Thyroid gland (tissue), 4 donors: ENCODE measurements around the gene SLC7A1.

ENCODE experiments used
- POLR2A ChIP-seq, 2 donors: fragments of 450-650 bp; IDR thresholded peaks; one replicate each; pipeline ENCODE4 v1.6.1; 2017; ENCODE audit warnings: antibody characterized with exemption in 2 of 2, mild to moderate bottlenecking in 2 of 2, moderate library complexity in 1 of 2
- TF ChIP-seq, protein P1 (sequence below), 6 experiments: fragments of 200-600 bp in 3 of 6; fragments of 450-650 bp in 3 of 6; sonication (generic) in 3 of 6; IDR thresholded peaks; one replicate each; pipeline ENCODE4 v1.5.1; 2016 to 2019; ENCODE audit warnings: antibody characterized with exemption in 6 of 6, mild to moderate bottlenecking in 2 of 6, inconsistent platforms in 1 of 6, moderate library complexity in 1 of 6

DNA sequence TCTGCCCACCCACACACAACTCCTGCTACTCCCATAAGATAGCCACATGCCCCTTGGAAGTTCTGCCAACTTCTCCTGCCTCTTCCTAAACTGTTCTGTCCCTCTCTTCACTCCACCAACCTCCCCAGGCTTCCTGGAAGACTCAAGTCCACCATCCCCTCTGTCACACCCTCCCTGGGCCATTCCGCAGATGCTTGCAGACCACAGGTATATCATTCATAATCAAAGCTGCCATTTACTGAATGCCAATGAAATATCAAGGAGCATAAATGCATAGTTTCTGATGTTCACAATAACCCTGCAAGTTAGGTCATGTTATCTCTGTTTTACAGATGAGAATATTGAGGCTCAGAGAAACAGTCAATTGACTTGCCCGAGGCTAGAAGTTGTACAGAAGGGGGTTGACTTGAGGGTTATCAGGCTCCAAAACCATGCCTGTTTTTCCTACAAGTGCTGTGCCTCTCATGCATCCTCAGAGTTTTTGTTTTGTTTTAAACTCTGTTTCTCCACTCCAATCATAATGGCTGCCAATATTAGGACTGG lies 135.6 kb downstream of the SLC7A1 start:
- TF ChIP-seq, protein P1, sequence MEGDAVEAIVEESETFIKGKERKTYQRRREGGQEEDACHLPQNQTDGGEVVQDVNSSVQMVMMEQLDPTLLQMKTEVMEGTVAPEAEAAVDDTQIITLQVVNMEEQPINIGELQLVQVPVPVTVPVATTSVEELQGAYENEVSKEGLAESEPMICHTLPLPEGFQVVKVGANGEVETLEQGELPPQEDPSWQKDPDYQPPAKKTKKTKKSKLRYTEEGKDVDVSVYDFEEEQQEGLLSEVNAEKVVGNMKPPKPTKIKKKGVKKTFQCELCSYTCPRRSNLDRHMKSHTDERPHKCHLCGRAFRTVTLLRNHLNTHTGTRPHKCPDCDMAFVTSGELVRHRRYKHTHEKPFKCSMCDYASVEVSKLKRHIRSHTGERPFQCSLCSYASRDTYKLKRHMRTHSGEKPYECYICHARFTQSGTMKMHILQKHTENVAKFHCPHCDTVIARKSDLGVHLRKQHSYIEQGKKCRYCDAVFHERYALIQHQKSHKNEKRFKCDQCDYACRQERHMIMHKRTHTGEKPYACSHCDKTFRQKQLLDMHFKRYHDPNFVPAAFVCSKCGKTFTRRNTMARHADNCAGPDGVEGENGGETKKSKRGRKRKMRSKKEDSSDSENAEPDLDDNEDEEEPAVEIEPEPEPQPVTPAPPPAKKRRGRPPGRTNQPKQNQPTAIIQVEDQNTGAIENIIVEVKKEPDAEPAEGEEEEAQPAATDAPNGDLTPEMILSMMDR (IDR thresholded peaks at IDR 0.05), result no peak
- no peak for TF ChIP-seq POLR2A (IDR thresholded peaks at IDR 0.05)
